AG04450 (cell line): ENCODE data around the gene WASF3. TPM values are rescaled to one million over a fixed set of nuclear protein-coding genes. Genes with fewer than 3 reads are reported as not detected.

Experiments used
- CTCF ChIA-PET: fragments of 300-600, 350-600 bp; formaldehyde crosslinking; extraction: SDS; loops from one replicate; lab custom pipeline; 2022; ENCODE audit warnings: antibody characterized with exemption, inconsistent platforms; lab: Charles Lee
- POLR2A ChIA-PET: fragments of 350-600 bp; formaldehyde crosslinking; extraction: SDS; loops from one replicate; lab custom pipeline; 2021; ENCODE audit warnings: antibody characterized with exemption, inconsistent platforms; lab: Yijun Ruan, JAX
- DNase-seq: peaks from one replicate; pipeline ENCODE4 v3.0.0-alpha.2; 2011; ENCODE audit warnings: low read depth, low spot score
- H3K27ac ChIP-seq: one replicate; pipeline ENCODE4 v1.5.1; 2012; ENCODE audit warnings: low read depth, low read length, control low read depth
- H3K27me3 ChIP-seq: one replicate; pipeline ENCODE4 v1.6.0; 2012; ENCODE audit warnings: low read length; ENCODE audit not compliant: control insufficient read depth, insufficient read depth
- H3K4me3 ChIP-seq: 2 replicates; pipeline ENCODE4 v1.5.1; 2011; ENCODE audit warnings: mild to moderate bottlenecking, low read depth, low read length, control low read depth
- H3K9me3 ChIP-seq: 2 replicates; pipeline ENCODE4 v1.5.1; 2012; ENCODE audit warnings: low read length; ENCODE audit not compliant: control insufficient read depth, insufficient read depth
- CTCF ChIP-seq: IDR thresholded peaks from 2 replicates; pipeline ENCODE4 v1.5.1; 2011; ENCODE audit warnings: low read depth, low read length, control low read depth, inconsistent platforms
- polyA plus RNA-seq: library from polyadenylated mRNA; depleted of rRNA; stranded (reverse); fragments of >200 nt; gene quantifications from 2 replicates; pipeline ENCODE4 v1.2.3, GENCODE V29; 2011

Gene WASF3
- polyA plus RNA-seq, 1 experiment = 11.3 TPM

GRCh38 chr13:26526702-26527216 is 30.7 kb upstream of the WASF3 start:
- CTCF ChIA-PET = no interaction called here
- POLR2A ChIA-PET = no interaction called here
- DNase-seq = no peak
- Histone ChIP-seq H3K9me3 (no peaks in the 10 kb centered on the region), H3K27me3 (no peaks in the 10 kb centered on the region), H3K4me3 (no peak overlapping the region), H3K27ac (no peak overlapping the region)
- TF ChIP-seq CTCF = no peak

GRCh38 chr13:26528527-26528926 is 29.0 kb upstream of the WASF3 start:
- ChIA-PET POLR2A (no interaction called here), CTCF (interaction anchor here (1.0 to 2.4 kb wide), 2 partner anchors 32 to 170 kb away, joined by 3 to 10 read pairs; no protein-coding TSS in a partner anchor)
- H3K4me3 ChIP-seq = no peak overlapping the region
- TF ChIP-seq CTCF = no peak
- DNase-seq = no peak
- no peaks in the 10 kb centered on the region for H3K27me3 ChIP-seq
- H3K9me3 ChIP-seq = no peaks in the 10 kb centered on the region
- H3K27ac ChIP-seq = no peak overlapping the region

DNA sequence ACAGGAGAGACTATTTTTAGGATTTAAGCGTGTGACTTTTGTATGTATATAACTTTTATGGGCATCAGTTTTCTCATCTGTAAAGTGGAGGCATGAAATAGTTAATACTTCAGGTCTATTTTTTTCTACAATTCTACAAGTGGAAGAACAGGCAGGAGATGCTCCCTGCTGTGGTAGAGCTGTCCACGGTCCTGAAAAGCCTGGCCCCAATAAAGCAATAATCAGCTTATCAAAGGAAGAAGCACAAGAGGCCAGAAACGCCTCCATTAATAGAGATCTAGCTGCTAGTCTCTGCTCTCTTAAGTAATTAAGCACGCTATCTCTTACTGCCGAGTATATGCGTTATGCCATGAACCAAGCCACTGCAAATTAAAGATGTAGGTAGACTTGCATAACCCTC is 28.0 kb upstream of the WASF3 start:
- H3K27me3 ChIP-seq = no peaks in the 10 kb centered on the region
- no peak overlapping the region for H3K27ac ChIP-seq
- no peak for TF ChIP-seq CTCF
- CTCF ChIA-PET = interaction anchor here (0.8 to 2.4 kb wide), 5 partner anchors 26 to 345 kb away, joined by 3 to 11 read pairs (median 5); no protein-coding TSS in a partner anchor
- POLR2A ChIA-PET = no interaction called here
- H3K4me3 ChIP-seq = no peak overlapping the region
- peak; percentile 26 for DNase-seq
- H3K9me3 ChIP-seq = no peaks in the 10 kb centered on the region

GRCh38 chr13:26531742-26532141 is 25.7 kb upstream of the WASF3 start:
- Histone ChIP-seq H3K9me3 (no peaks in the 10 kb centered on the region), H3K27ac (no peak overlapping the region), H3K4me3 (no peak overlapping the region), H3K27me3 (peaks cover under 1% of the 10 kb centered on the region)
- DNase-seq = no peak
- CTCF ChIA-PET = no interaction called here
- POLR2A ChIA-PET = no interaction called here
- TF ChIP-seq CTCF = no peak

GRCh38 chr13:26534036-26534726 is 23.3 kb upstream of the WASF3 start:
- POLR2A ChIA-PET = no interaction called here
- CTCF ChIA-PET = no interaction called here
- Histone ChIP-seq H3K4me3 (no peak overlapping the region), H3K27me3 (peaks cover 3% of the 10 kb centered on the region), H3K9me3 (no peaks in the 10 kb centered on the region), H3K27ac (no peak overlapping the region)
- no peak for TF ChIP-seq CTCF
- no peak for DNase-seq
